ENCODE measurements around the gene GRIK4. TPM values are rescaled to one million over a fixed set of nuclear protein-coding genes. Genes with fewer than 3 reads are reported as not detected.
"Not testable (repeated sequence)": the region's sequence is repeated elsewhere in the genome, so short reads cannot be mapped to it uniquely, and the experiment has no call there.

Gene GRIK4
- polyA plus RNA-seq, 2 donors = 0.09 to 0.12 TPM

DNA sequence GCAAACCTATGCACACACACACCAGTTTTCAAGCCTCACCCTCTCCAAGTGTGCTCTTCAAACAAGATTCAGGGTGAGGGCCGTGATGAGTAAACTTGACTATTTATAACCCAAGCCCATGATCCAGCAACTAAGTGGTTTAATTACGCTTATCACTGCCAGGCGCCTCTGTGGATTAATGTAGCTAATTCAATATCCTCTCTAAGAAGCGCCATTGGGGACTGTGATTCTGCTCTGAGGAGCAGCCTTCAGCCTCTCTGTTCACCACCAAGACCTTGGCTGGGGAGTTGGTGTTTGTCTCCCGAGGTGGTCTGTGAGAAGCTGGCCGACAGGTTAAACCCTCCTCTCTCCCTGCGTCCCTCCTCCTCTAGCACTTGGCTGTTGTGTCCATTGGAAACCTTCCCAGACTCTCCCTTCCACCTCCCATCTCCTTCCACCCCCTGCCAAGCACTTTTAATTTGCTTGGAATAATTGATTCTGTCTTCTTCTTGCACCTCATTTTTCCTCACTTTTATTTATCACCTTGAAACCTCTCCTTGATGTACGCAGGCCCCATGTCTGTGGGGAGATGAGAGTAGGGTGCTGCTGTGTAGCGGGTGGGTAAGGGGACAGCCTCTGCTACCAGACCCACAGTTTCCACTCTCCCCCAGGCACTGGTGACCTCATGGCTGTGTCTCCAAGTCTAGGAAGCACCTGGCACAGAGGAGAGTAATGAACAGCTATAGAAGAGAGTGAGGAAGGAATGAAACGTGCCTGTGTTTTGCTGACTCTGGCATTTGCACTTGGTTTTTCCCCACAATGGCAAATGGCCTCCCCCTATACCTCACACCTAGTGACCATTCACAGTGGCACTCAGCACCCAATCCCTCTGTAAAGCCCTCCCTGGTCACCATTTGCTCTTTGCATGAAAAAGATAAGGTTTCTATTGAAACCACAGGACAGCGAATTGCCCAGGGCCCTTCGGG is 236.6 kb downstream of the GRIK4 start:
- H3K4me1 ChIP-seq (ENCODE audit: control insufficient read depth in 2 of 2, insufficient read depth in 2 of 2, low read length in 1 of 2) = peaks cover 4 to 10% of the 10 kb centered on the region in 2 donors
- H3K36me3 ChIP-seq (ENCODE audit: control insufficient read depth in 2 of 2, insufficient read depth in 2 of 2, low read length in 1 of 2) = no peaks in the 10 kb centered on the region
- whole genome bisulfite sequencing, 2 donors = 46 to 52% methylated on average over 12 of the region's 12 CpGs
- no peaks in the 10 kb centered on the region for H3K9me3 ChIP-seq (ENCODE audit: control insufficient read depth in 2 of 2, insufficient read depth in 1 of 2, low read depth in 1 of 2, low read length in 1 of 2)
- no peaks in the 10 kb centered on the region for H3K27me3 ChIP-seq (ENCODE audit: control insufficient read depth in 1 of 2, insufficient read depth in 2 of 2, low read length in 2 of 2)
- H3K27ac ChIP-seq (ENCODE audit: low read depth in 2 of 2, low read length in 1 of 2) = peak overlapping the region in 1 of 2 donors; percentile 57
- H3K4me3 ChIP-seq (ENCODE audit: low read depth in 1 of 2, low read length in 2 of 2) = no peak overlapping the region

DNA sequence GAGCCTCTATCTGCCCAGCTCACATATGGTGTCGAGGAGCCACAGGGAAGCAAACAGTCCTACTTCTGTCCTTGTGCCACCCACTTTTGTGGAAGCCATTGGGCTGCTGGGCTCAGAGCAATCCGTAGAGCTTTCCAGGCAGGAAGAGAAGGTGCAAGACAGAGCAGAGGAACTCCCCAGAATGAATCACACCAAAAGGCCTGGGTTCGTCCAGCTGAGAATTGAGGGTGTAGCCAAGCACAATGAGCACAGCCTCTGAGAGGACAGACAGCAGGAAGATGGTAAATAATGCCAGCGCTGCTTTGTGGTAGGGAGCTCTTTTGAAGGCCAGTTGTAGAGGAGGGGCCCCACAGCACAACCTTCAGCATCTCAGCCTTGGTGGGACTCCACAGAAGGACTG is 237.8 kb downstream of the GRIK4 start:
- Histone ChIP-seq H3K36me3 (ENCODE audit: control insufficient read depth in 2 of 2, insufficient read depth in 2 of 2, low read length in 1 of 2) (no peaks in the 10 kb centered on the region), H3K27me3 (ENCODE audit: control insufficient read depth in 1 of 2, insufficient read depth in 2 of 2, low read length in 2 of 2) (no peaks in the 10 kb centered on the region), H3K4me1 (ENCODE audit: control insufficient read depth in 2 of 2, insufficient read depth in 2 of 2, low read length in 1 of 2) (peaks cover 4 to 10% of the 10 kb centered on the region in 2 donors), H3K9me3 (ENCODE audit: control insufficient read depth in 2 of 2, insufficient read depth in 1 of 2, low read depth in 1 of 2, low read length in 1 of 2) (no peaks in the 10 kb centered on the region), H3K4me3 (ENCODE audit: low read depth in 1 of 2, low read length in 2 of 2) (no peak overlapping the region), H3K27ac (ENCODE audit: low read depth in 2 of 2, low read length in 1 of 2) (no peak overlapping the region)
- WGBS, 2 donors = 51 to 67% methylated on average over 4 of the region's 4 CpGs

DNA sequence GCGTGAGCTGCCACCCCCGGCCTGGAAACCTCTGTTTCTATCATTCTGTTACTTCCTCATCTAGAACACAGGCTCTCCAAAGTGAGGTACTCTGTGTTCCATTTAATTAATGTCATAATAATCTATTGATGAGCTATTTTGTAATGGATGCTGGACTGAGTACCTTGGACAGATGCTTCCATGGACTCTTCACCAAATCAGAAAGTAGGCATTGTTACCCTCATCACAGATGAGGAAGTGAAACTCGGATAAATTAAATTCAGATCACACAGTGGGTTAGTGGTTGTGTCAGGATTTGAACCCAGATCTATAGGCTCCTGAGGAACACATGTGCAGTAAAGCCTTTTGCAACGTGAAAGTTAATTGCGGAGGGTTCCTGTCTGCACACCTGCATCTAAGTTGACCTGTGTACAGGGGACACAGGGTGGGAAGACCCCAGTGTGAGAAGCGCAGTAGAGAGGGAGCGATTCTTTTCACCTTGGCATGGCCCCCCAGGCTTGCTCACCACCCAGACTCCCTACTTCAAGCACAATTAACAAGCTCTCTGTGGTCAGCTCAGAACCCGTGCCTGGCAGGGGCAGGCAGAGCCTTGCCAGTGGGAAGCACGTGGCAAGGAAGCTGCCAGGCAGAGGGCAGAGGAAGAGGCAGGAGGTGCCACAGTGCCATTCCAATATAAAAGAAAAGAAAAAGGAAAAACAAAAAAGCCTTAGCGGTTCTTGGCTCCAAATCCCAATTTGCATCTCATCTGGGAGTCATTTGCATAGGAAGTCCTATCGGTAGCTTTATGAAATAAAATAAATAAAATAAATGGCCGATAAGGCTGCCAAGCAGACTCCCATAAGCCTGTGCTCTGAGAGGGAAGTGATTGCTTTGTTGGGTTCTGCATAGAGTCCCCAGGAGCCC is 239.3 kb downstream of the GRIK4 start:
- Histone ChIP-seq H3K27ac (ENCODE audit: low read depth in 2 of 2, low read length in 1 of 2) (no peak overlapping the region), H3K27me3 (ENCODE audit: control insufficient read depth in 1 of 2, insufficient read depth in 2 of 2, low read length in 2 of 2) (no peaks in the 10 kb centered on the region), H3K4me1 (ENCODE audit: control insufficient read depth in 2 of 2, insufficient read depth in 2 of 2, low read length in 1 of 2) (peaks cover 4 to 10% of the 10 kb centered on the region in 2 donors), H3K4me3 (ENCODE audit: low read depth in 1 of 2, low read length in 2 of 2) (no peak overlapping the region), H3K9me3 (ENCODE audit: control insufficient read depth in 2 of 2, insufficient read depth in 1 of 2, low read depth in 1 of 2, low read length in 1 of 2) (no peaks in the 10 kb centered on the region), H3K36me3 (ENCODE audit: control insufficient read depth in 2 of 2, insufficient read depth in 2 of 2, low read length in 1 of 2) (no peaks in the 10 kb centered on the region)
- WGBS, 2 donors = 62 to 72% methylated on average over 12 of the region's 12 CpGs

DNA sequence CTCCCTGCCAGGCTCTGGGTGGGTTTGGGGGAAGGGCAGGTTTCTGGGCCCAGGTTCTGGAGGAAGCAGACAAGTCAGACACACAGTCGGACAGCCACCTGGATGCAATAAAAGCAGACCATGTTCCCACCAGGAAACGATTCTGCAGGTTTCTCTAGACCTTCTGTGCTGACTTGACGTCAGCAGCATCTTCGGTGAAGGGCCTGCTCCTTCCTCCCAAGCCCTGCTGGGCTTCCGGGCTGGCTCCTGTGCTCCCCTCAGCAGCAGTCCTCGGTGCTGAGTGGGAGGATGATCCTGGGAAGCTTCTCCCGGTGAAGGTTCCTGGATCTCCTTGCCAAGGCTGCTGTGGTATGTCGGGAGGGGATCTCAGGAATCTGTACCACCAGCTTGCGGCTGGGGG is 240.0 kb downstream of the GRIK4 start:
- whole genome bisulfite sequencing, 2 donors = 64 to 74% methylated on average over 9 of the region's 9 CpGs
- peaks cover 4 to 10% of the 10 kb centered on the region in 2 donors for H3K4me1 ChIP-seq (ENCODE audit: control insufficient read depth in 2 of 2, insufficient read depth in 2 of 2, low read length in 1 of 2)
- no peak overlapping the region for H3K27ac ChIP-seq (ENCODE audit: low read depth in 2 of 2, low read length in 1 of 2)
- no peaks in the 10 kb centered on the region for H3K36me3 ChIP-seq (ENCODE audit: control insufficient read depth in 2 of 2, insufficient read depth in 2 of 2, low read length in 1 of 2)
- H3K9me3 ChIP-seq (ENCODE audit: control insufficient read depth in 2 of 2, insufficient read depth in 1 of 2, low read depth in 1 of 2, low read length in 1 of 2) = no peaks in the 10 kb centered on the region
- no peaks in the 10 kb centered on the region for H3K27me3 ChIP-seq (ENCODE audit: control insufficient read depth in 1 of 2, insufficient read depth in 2 of 2, low read length in 2 of 2)
- H3K4me3 ChIP-seq (ENCODE audit: low read depth in 1 of 2, low read length in 2 of 2) = no peak overlapping the region

GRCh38 chr11:120752668-120753067 is 241.1 kb downstream of the GRIK4 start:
- 75 to 82% methylated on average over 7 of the region's 7 CpGs for WGBS, 2 donors
- Histone ChIP-seq H3K4me3 (ENCODE audit: low read depth in 1 of 2, low read length in 2 of 2) (no peak overlapping the region), H3K36me3 (ENCODE audit: control insufficient read depth in 2 of 2, insufficient read depth in 2 of 2, low read length in 1 of 2) (no peaks in the 10 kb centered on the region), H3K4me1 (ENCODE audit: control insufficient read depth in 2 of 2, insufficient read depth in 2 of 2, low read length in 1 of 2) (peaks cover 4 to 10% of the 10 kb centered on the region in 2 donors), H3K27me3 (ENCODE audit: control insufficient read depth in 1 of 2, insufficient read depth in 2 of 2, low read length in 2 of 2) (no peaks in the 10 kb centered on the region), H3K27ac (ENCODE audit: low read depth in 2 of 2, low read length in 1 of 2) (no peak overlapping the region), H3K9me3 (ENCODE audit: control insufficient read depth in 2 of 2, insufficient read depth in 1 of 2, low read depth in 1 of 2, low read length in 1 of 2) (no peaks in the 10 kb centered on the region)

DNA sequence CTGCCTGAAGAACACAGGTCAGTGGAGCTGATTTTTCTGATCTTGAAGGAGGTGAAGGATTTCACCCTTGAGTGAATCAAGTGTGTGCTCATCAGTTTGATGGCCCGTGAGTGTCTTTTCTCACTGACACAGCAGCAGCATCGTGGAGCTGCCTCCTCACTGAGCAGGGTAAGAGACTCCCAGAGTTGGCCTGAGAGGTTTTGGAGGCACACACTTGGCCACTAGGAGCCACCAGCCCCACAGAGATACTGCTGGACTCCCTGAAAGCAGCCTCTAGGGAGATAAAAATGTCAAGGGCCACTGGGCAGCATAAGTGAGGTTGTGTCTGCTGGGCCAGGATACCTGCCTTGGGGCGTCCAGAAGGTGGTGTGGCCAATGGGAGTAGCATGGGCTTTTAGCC is 245.4 kb downstream of the GRIK4 start:
- WGBS, 2 donors = 82 to 83% methylated on average over 3 of the region's 3 CpGs
- Histone ChIP-seq H3K4me1 (ENCODE audit: control insufficient read depth in 2 of 2, insufficient read depth in 2 of 2, low read length in 1 of 2) (peaks cover 0 to 2% of the 10 kb centered on the region in 2 donors), H3K9me3 (ENCODE audit: control insufficient read depth in 2 of 2, insufficient read depth in 1 of 2, low read depth in 1 of 2, low read length in 1 of 2) (no peaks in the 10 kb centered on the region), H3K27me3 (ENCODE audit: control insufficient read depth in 1 of 2, insufficient read depth in 2 of 2, low read length in 2 of 2) (no peaks in the 10 kb centered on the region), H3K4me3 (ENCODE audit: low read depth in 1 of 2, low read length in 2 of 2) (no peak overlapping the region), H3K27ac (ENCODE audit: low read depth in 2 of 2, low read length in 1 of 2) (no peak overlapping the region), H3K36me3 (ENCODE audit: control insufficient read depth in 2 of 2, insufficient read depth in 2 of 2, low read length in 1 of 2) (no peaks in the 10 kb centered on the region)

DNA sequence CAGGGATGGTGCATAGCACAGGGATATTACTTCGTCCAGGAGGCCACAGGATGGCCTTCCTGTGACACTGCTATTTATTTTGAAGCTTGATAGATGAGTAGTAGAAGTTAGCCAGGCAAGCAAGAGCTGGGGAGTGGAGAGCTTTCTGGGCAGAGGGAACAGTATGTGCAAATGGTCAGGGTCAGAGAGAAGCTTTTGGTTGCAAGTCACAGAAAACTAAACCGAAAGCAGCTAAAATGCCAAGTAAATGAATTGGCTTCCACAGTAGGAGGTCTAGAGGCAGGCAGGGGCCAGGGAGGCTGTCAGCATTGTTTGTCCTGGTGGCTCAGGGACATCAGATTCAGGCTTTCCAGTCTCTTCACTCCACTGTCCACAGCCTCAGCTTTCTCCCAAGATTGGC is 247.5 kb downstream of the GRIK4 start:
- 66 to 70% methylated on average over 2 of the region's 2 CpGs for WGBS, 2 donors
- H3K36me3 ChIP-seq (ENCODE audit: control insufficient read depth in 2 of 2, insufficient read depth in 2 of 2, low read length in 1 of 2) = no peaks in the 10 kb centered on the region

GRCh38 chr11:120765710-120766109 is 254.2 kb downstream of the GRIK4 start:
- H3K4me1 ChIP-seq (ENCODE audit: control insufficient read depth in 2 of 2, insufficient read depth in 2 of 2, low read length in 1 of 2); H3K27me3 ChIP-seq (ENCODE audit: control insufficient read depth in 1 of 2, insufficient read depth in 2 of 2, low read length in 2 of 2); H3K4me3 ChIP-seq (ENCODE audit: low read depth in 1 of 2, low read length in 2 of 2); H3K36me3 ChIP-seq (ENCODE audit: control insufficient read depth in 2 of 2, insufficient read depth in 2 of 2, low read length in 1 of 2); H3K27ac ChIP-seq (ENCODE audit: low read depth in 2 of 2, low read length in 1 of 2); H3K9me3 ChIP-seq (ENCODE audit: control insufficient read depth in 2 of 2, insufficient read depth in 1 of 2, low read depth in 1 of 2, low read length in 1 of 2): not testable (repeated sequence)
- WGBS, 2 donors = 82 to 83% methylated on average over 2 of the region's 2 CpGs

More for the DNA sequence above, 247.5 kb downstream of the GRIK4 start:
- H3K27ac ChIP-seq (ENCODE audit: low read depth in 2 of 2, low read length in 1 of 2) = no peak overlapping the region
- no peak overlapping the region for H3K4me3 ChIP-seq (ENCODE audit: low read depth in 1 of 2, low read length in 2 of 2)
- no peaks in the 10 kb centered on the region for H3K9me3 ChIP-seq (ENCODE audit: control insufficient read depth in 2 of 2, insufficient read depth in 1 of 2, low read depth in 1 of 2, low read length in 1 of 2)
- no peaks in the 10 kb centered on the region for H3K27me3 ChIP-seq (ENCODE audit: control insufficient read depth in 1 of 2, insufficient read depth in 2 of 2, low read length in 2 of 2)
- peaks cover 0 to 2% of the 10 kb centered on the region in 2 donors for H3K4me1 ChIP-seq (ENCODE audit: control insufficient read depth in 2 of 2, insufficient read depth in 2 of 2, low read length in 1 of 2)

DNA sequence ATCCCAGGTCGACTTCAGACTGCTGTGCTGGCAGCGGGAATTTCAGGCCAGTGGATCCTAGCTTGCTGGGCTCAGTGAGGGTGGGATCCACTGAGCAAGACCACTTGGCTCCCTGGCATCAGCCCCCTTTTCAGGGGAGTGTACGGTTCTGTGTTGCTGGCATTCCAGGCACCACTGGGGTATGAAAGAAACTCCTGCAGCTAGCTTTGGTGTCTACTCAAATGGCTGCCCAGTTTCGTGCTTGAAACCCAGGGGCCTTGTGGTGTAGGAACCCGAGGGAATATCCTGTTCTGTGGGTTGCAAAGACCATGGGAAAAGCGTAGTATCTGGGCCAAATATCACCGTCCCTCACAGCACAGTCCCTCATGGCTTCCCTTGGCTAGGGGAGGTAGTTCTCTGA is 254.8 kb downstream of the GRIK4 start:
- no peaks in the 10 kb centered on the region for H3K27me3 ChIP-seq (ENCODE audit: control insufficient read depth in 1 of 2, insufficient read depth in 2 of 2, low read length in 2 of 2)
- H3K27ac ChIP-seq (ENCODE audit: low read depth in 2 of 2, low read length in 1 of 2) = no peak overlapping the region
- no peaks in the 10 kb centered on the region for H3K9me3 ChIP-seq (ENCODE audit: control insufficient read depth in 2 of 2, insufficient read depth in 1 of 2, low read depth in 1 of 2, low read length in 1 of 2)
- H3K36me3 ChIP-seq (ENCODE audit: control insufficient read depth in 2 of 2, insufficient read depth in 2 of 2, low read length in 1 of 2) = no peaks in the 10 kb centered on the region
- no peak overlapping the region for H3K4me3 ChIP-seq (ENCODE audit: low read depth in 1 of 2, low read length in 2 of 2)
- no peaks in the 10 kb centered on the region for H3K4me1 ChIP-seq (ENCODE audit: control insufficient read depth in 2 of 2, insufficient read depth in 2 of 2, low read length in 1 of 2)
- WGBS, 2 donors = 81 to 84% methylated on average over 7 of the region's 7 CpGs
